ENCODE measurements around the gene RAMP1. TPM values are rescaled to one million over a fixed set of nuclear protein-coding genes. Genes with fewer than 3 reads are reported as not detected.

RAMP1 gene
- total RNA-seq, 1 donor from 2014 or later, result 4.4 TPM

DNA sequence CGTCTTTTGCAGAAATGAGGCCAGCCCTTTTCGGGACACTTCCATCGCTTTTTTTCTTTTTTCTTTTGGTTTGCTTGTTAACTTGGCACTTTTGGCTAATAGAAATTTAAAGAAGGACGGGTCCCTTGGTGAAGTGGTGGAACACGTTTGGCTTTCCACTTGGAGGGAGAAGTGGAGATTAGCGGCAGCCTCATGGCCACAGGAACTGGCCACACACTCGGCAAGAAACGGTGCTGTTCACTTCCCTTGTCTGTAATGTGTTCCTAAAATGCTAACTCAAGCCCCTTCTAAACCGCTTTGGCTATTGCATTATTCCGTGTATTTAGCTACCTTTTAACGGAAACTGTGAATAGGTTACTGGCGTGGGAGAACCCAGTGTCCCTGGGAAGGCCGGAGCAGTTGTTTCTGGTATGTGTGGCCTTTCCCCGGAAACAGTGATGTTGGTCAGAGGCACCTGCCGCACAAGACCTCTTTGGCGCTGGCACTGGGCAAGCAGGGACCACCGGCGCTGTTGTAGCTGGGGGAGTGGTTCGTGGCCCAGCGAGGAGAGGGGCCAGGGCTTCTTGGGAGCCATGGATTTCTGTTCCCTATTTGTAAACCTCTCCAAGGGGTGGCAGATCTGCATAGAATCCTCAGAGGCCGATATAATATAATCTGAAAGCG lies 981 bp downstream of the RAMP1 start:
- Histone ChIP-seq H3K36me3 (ENCODE audit: control insufficient read depth, insufficient read depth, low read length) (no peaks in the 10 kb centered on the region), H3K27me3 (ENCODE audit: control insufficient read depth, insufficient read depth, low read length) (no peaks in the 10 kb centered on the region), H3K4me3 (ENCODE audit: low read depth, low read length) (peak overlapping the region; percentile 39)
- TF ChIP-seq, protein P1, sequence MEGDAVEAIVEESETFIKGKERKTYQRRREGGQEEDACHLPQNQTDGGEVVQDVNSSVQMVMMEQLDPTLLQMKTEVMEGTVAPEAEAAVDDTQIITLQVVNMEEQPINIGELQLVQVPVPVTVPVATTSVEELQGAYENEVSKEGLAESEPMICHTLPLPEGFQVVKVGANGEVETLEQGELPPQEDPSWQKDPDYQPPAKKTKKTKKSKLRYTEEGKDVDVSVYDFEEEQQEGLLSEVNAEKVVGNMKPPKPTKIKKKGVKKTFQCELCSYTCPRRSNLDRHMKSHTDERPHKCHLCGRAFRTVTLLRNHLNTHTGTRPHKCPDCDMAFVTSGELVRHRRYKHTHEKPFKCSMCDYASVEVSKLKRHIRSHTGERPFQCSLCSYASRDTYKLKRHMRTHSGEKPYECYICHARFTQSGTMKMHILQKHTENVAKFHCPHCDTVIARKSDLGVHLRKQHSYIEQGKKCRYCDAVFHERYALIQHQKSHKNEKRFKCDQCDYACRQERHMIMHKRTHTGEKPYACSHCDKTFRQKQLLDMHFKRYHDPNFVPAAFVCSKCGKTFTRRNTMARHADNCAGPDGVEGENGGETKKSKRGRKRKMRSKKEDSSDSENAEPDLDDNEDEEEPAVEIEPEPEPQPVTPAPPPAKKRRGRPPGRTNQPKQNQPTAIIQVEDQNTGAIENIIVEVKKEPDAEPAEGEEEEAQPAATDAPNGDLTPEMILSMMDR (IDR thresholded peaks at IDR 0.05; ENCODE audit: insufficient read depth, low read length, poor library complexity, severe bottlenecking), result no peak
- no peak for DNase-seq (ENCODE audit: low read depth)

DNA sequence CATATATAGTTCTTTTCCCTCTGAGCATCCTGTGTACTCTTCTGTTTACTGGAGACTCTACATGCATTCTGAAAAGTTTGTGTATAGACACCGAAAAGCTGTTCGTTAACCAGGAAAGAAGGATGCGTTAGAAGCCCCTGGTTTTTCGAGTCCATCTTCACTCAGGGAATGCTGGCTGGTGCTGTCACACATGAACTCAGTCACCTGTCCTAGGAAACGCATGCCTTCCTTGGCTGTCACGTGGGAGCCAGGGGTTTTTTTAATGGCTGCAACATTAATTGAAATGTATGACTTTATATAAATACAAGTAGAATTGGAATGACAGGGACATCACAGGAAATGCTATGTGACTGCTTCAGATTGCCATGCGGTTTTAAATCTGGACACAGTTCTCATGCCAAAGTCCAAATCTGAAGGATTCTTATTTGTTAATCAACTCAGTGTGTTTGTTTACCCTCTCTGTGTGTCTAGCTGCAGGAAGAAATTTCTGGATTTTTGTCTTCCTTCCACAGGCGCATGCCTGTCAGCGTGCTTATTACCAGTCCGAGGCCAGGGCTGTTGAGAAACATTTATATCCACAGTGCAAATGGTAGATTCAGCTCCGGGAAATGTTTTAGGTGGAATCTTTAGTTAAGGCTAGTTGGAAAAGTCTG lies 2.6 kb downstream of the RAMP1 start:
- DNase-seq (ENCODE audit: low read depth), result no peak
- H3K4me3 ChIP-seq (ENCODE audit: low read depth, low read length), result no peak overlapping the region
- H3K36me3 ChIP-seq (ENCODE audit: control insufficient read depth, insufficient read depth, low read length), result no peaks in the 10 kb centered on the region
- TF ChIP-seq, protein P1 (IDR thresholded peaks at IDR 0.05; ENCODE audit: insufficient read depth, low read length, poor library complexity, severe bottlenecking), result no peak
- no peaks in the 10 kb centered on the region for H3K27me3 ChIP-seq (ENCODE audit: control insufficient read depth, insufficient read depth, low read length)

DNA sequence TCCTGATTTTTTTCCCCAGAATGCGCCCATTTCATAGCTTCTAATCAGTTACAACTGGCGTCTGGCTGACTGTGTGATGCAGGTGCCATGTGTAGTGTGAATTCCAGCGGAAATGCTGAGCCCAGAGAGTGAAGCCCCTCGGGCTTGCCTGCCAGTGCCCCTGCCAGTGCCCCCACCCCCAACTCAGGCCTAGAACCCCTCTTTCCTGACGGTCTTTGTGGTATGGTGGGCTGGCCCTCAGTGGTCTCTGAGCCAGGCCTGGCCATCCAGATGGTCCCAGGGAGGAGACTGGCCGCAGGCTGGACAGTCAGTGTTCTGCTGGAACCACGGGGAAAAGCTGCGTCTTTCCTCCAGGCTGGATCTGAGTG lies 3.1 kb downstream of the RAMP1 start:
- Histone ChIP-seq H3K4me3 (ENCODE audit: low read depth, low read length) (no peak overlapping the region), H3K36me3 (ENCODE audit: control insufficient read depth, insufficient read depth, low read length) (no peaks in the 10 kb centered on the region), H3K27me3 (ENCODE audit: control insufficient read depth, insufficient read depth, low read length) (no peaks in the 10 kb centered on the region)
- DNase-seq (ENCODE audit: low read depth), result no peak
- TF ChIP-seq, protein P1 (IDR thresholded peaks at IDR 0.05; ENCODE audit: insufficient read depth, low read length, poor library complexity, severe bottlenecking), result no peak

DNA sequence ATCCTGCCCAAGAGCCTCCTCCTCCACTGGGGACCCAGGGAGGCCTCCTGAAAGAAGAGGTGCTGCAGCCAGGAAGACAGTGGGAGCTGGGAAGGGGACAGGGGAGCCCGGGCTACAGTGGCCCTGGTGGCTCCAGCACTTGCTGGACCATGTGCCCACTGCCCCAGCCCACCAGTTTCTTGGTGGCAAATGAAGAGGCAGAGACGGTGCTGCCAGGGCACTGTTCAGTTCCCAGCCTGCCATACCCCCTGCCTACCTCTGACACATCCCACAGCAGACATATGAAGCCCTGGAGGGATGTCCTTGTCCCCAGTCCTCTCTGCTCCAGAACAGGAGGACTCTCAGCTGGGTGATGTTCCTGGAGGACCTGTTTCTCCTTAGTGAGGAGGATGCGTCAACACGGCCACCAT lies 3.7 kb downstream of the RAMP1 start:
- TF ChIP-seq, protein P1 (IDR thresholded peaks at IDR 0.05; ENCODE audit: insufficient read depth, low read length, poor library complexity, severe bottlenecking), result no peak
- DNase-seq (ENCODE audit: low read depth), result no peak
- H3K4me3 ChIP-seq (ENCODE audit: low read depth, low read length), result no peak overlapping the region
- no peaks in the 10 kb centered on the region for H3K36me3 ChIP-seq (ENCODE audit: control insufficient read depth, insufficient read depth, low read length)
- H3K27me3 ChIP-seq (ENCODE audit: control insufficient read depth, insufficient read depth, low read length), result no peaks in the 10 kb centered on the region

DNA sequence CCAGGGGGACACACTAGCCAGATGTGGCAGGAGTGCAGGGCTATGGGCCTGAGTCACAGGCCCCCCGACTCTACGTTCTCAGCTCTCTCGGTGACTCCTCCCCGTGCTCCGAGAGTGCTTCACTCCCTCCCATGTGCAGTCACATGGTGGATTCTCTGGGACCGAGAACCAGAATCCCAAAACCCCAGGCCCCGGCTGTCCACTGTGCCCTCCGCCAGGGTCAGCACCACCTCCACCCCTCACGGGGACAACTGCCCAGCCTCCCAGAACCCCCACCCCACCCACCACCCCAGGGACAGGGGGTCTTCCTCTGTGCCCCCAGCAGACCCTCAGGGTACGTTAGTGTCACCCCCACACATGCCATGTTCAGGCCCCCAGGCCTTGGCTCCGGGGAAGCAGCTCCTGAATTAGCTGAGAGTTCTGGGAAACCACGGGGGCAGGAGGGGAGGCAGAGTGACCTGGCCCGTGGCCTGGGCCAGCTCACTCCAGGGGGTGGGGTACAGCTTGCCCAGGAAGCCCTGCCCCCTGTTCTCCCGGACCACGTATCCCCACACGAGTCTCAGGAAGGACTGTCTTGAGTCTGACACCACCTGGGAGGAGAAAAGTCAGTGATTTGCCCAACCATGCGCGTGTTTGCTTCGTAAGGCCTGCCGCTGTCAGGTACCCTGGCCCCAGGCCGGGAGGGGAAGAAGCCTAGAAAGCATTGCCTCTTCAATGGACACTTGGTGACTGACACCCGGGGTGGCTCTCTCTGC lies 4.4 kb downstream of the RAMP1 start:
- DNase-seq (ENCODE audit: low read depth), result no peak
- no peaks in the 10 kb centered on the region for H3K27me3 ChIP-seq (ENCODE audit: control insufficient read depth, insufficient read depth, low read length)
- no peaks in the 10 kb centered on the region for H3K36me3 ChIP-seq (ENCODE audit: control insufficient read depth, insufficient read depth, low read length)
- no peak overlapping the region for H3K4me3 ChIP-seq (ENCODE audit: low read depth, low read length)
- TF ChIP-seq, protein P1 (IDR thresholded peaks at IDR 0.05; ENCODE audit: insufficient read depth, low read length, poor library complexity, severe bottlenecking), result no peak

Data from kidney epithelial cell (primary cell).